K562 (cell line): ENCODE measurements around the gene GSTA4. TPM values are rescaled to one million over a fixed set of nuclear protein-coding genes. Genes with fewer than 3 reads are reported as not detected.

ENCODE experiments used
- ATAC-seq: fragments of 200-7000 bp; cut with Tn5 transposase; 3 replicates; pipeline ENCODE4 v1.9.1; 2020; ENCODE audit warnings: moderate library complexity
- BruUV-seq: library from RNA; stranded (reverse); fragments of 400-500 nt; replicated peaks from 2 replicates; lab custom pipeline; 2021; lab: Mats Ljungman, UMichigan
- CTCF ChIA-PET: fragments of 300-600 bp; formaldehyde crosslinking; extraction: SDS; loops from one replicate; lab custom pipeline; 2021; ENCODE audit warnings: low intra/inter-chr PET ratio; lab: Yijun Ruan, JAX
- POLR2A ChIA-PET: fragments of 300-600, 350-650 bp; sonication (Branson Sonifier 250); formaldehyde crosslinking; extraction: SDS; loops from one replicate; lab custom pipeline; 2021; ENCODE audit warnings: antibody characterized with exemption, inconsistent platforms; lab: Yijun Ruan, JAX
- DNase-seq, 4 experiments: peaks; one replicate each; pipeline versions ENCODE4 v3.0.0 to v3.0.0-alpha.2; 2011 to 2018; ENCODE audit warnings: low spot score in 3 of 4, mixed read lengths in 3 of 4; ENCODE audit errors: extremely low read depth in 1 of 4
- FAIRE-seq: peaks from 2 replicates; lab custom pipeline; 2011; peaks lifted over from hg19 to GRCh38; lab: Jason Lieb, UNC
- H2AFZ ChIP-seq: 2 replicates; pipeline ENCODE4 v1.6.0; 2011; ENCODE audit warnings: low read depth, low read length, control low read depth, inconsistent platforms
- H3K27ac ChIP-seq: fragments of 200-600 bp; 3 replicates; pipeline ENCODE4 v1.8.0; 2011; ENCODE audit warnings: low read depth, mild to moderate bottlenecking, control low read depth, inconsistent platforms, low read length, moderate library complexity, mixed read lengths; ENCODE audit errors: extremely low read depth
- H3K27me3 ChIP-seq, 2 experiments: fragments of 300-600 bp in 1 of 2; 2 replicates in 1 of 2; 3 replicates in 1 of 2; pipeline versions ENCODE4 v1.6.0 to v1.8.0; 2011; ENCODE audit warnings: inconsistent platforms in 2 of 2, low read length in 2 of 2, mild to moderate bottlenecking in 1 of 2, mixed read lengths in 1 of 2, moderate library complexity in 1 of 2; ENCODE audit not compliant: control insufficient read depth in 2 of 2, insufficient read depth in 2 of 2
- H3K36me3 ChIP-seq: fragments of 300-600 bp; 3 replicates; pipeline ENCODE4 v1.8.0; 2011; ENCODE audit warnings: mild to moderate bottlenecking, low read length, inconsistent platforms; ENCODE audit not compliant: control insufficient read depth, insufficient read depth
- H3K4me1 ChIP-seq, 2 experiments: fragments of 200-600 bp in 1 of 2; replicated peaks in 1 of 2; 2 replicates in 1 of 2; 3 replicates in 1 of 2; pipeline versions ENCODE4 v1.5.1 to v1.8.0; 2011; ENCODE audit warnings: inconsistent platforms in 2 of 2, low read length in 2 of 2, mild to moderate bottlenecking in 1 of 2, mixed read lengths in 1 of 2, moderate library complexity in 1 of 2; ENCODE audit not compliant: control insufficient read depth in 2 of 2, insufficient read depth in 2 of 2
- H3K4me2 ChIP-seq: 2 replicates; pipeline ENCODE4 v1.6.1; 2011; ENCODE audit warnings: low read length, control low read depth, inconsistent platforms, mixed read lengths; ENCODE audit not compliant: insufficient read depth
- H3K4me3 ChIP-seq: fragments of 200-600 bp; sonication (generic), shearing (Covaris generic); 2 replicates; pipeline ENCODE4 v1.5.1; 2016; ENCODE audit warnings: control low read depth, inconsistent platforms
- H3K79me2 ChIP-seq: fragments of 200-600 bp; 3 replicates; pipeline ENCODE4 v1.8.0; 2011; ENCODE audit warnings: low read length, inconsistent platforms; ENCODE audit not compliant: control insufficient read depth, insufficient read depth
- H3K9ac ChIP-seq, 2 experiments: 2 replicates each; pipeline versions ENCODE4 v1.6.0 to v1.6.1; 2011; ENCODE audit warnings: low read depth in 2 of 2, low read length in 2 of 2, control low read depth in 1 of 2, inconsistent platforms in 1 of 2, mild to moderate bottlenecking in 1 of 2, mixed read lengths in 1 of 2; ENCODE audit not compliant: insufficient read depth in 1 of 2
- H3K9me1 ChIP-seq: one replicate; pipeline ENCODE4 v1.6.0; 2011; ENCODE audit warnings: inconsistent platforms, mild to moderate bottlenecking, low read length, moderate library complexity; ENCODE audit not compliant: control insufficient read depth, insufficient read depth
- H3K9me3 ChIP-seq: replicated peaks from 2 replicates; pipeline ENCODE4 v1.5.1; 2011; ENCODE audit warnings: low read depth, low read length, inconsistent platforms; ENCODE audit not compliant: control insufficient read depth, insufficient read depth
- H4K20me1 ChIP-seq: replicated peaks from 2 replicates; pipeline ENCODE4 v1.6.1; 2011; ENCODE audit warnings: low read length, inconsistent platforms, mixed read lengths; ENCODE audit not compliant: control insufficient read depth, insufficient read depth
- BACH1 ChIP-seq: fragments of 200-800 bp; sonication (Bioruptor generic); IDR thresholded peaks from 2 replicates; pipeline ENCODE4 v1.6.1; 2016; ENCODE audit warnings: missing genetic modification characterization, missing compliant biosample characterization
- CSDE1 ChIP-seq, 2 experiments: fragments of 450-650 bp; IDR thresholded peaks; 2 replicates each; pipeline ENCODE4 v1.6.1; 2016; ENCODE audit warnings: mild to moderate bottlenecking in 1 of 2
- E2F6 ChIP-seq, 2 experiments: IDR thresholded peaks; 2 replicates each; pipeline ENCODE4 v1.6.1; 2011; ENCODE audit warnings: borderline replicate concordance in 1 of 2, control low read depth in 1 of 2, low read depth in 1 of 2, low read length in 1 of 2, mild to moderate bottlenecking in 1 of 2, mixed read lengths in 1 of 2, moderate library complexity in 1 of 2; ENCODE audit not compliant: insufficient read depth in 1 of 2, insufficient read length in 1 of 2, poor library complexity in 1 of 2, severe bottlenecking in 1 of 2; ENCODE audit errors: extremely low read depth in 1 of 2
- ESRRB ChIP-seq: fragments of 250-450 bp; sonication (Bioruptor Pico); IDR thresholded peaks from 2 replicates; pipeline ENCODE4 v1.5.0; 2020; ENCODE audit warnings: mild to moderate bottlenecking, moderate library complexity, borderline replicate concordance
- GABPA ChIP-seq: fragments of 200-800 bp; sonication (Bioruptor generic); conservative IDR thresholded peaks from 2 replicates; pipeline ENCODE4 v1.6.1; 2016; ENCODE audit warnings: low read depth, missing genetic modification characterization, missing compliant biosample characterization
- GTF2E2 ChIP-seq: fragments of 200-800 bp; sonication (Bioruptor generic); IDR thresholded peaks from 2 replicates; pipeline ENCODE4 v1.6.1; 2016; ENCODE audit warnings: missing genetic modification characterization, missing compliant biosample characterization
- HMG20B ChIP-seq: fragments of 250-450 bp; sonication (Bioruptor Pico); IDR thresholded peaks from 2 replicates; pipeline ENCODE4 v1.5.0; 2021; ENCODE audit warnings: mild to moderate bottlenecking
- KLF10 ChIP-seq: fragments of 250-450 bp; sonication (Bioruptor Pico); IDR thresholded peaks from 2 replicates; pipeline ENCODE4 v1.6.1; 2021; ENCODE audit warnings: matching md5 sums
- MAZ ChIP-seq, 2 experiments: fragments of 450-650 bp in 1 of 2; sonication (generic) in 1 of 2; formaldehyde crosslinking; IDR thresholded peaks in 1 of 2; conservative IDR thresholded peaks in 1 of 2; 2 replicates each; pipeline versions ENCODE4 v1.4.0 to v1.5.0; 2020; ENCODE audit warnings: mild to moderate bottlenecking in 1 of 2, missing genetic modification reagents in 1 of 2
- SIN3B ChIP-seq: fragments of 450-650 bp; IDR thresholded peaks from 2 replicates; pipeline ENCODE4 v1.6.1; 2017; ENCODE audit warnings: low read depth, mild to moderate bottlenecking, moderate library complexity
- SMARCE1 ChIP-seq: fragments of 450-650 bp; IDR thresholded peaks from 2 replicates; pipeline ENCODE4 v1.7.1; 2016; ENCODE audit warnings: mild to moderate bottlenecking
- ZBTB26 ChIP-seq: fragments of 450-650 bp; formaldehyde crosslinking; IDR thresholded peaks from 2 replicates; pipeline ENCODE4 v1.4.0; 2022; ENCODE audit warnings: missing genetic modification characterization
- WGBS: fragments of 100-300 bp; shearing (Covaris generic); methylation state at CpG from one replicate; pipeline ENCODE4 v1.1.6; 2016; ENCODE audit warnings: low coverage, mixed read lengths; ENCODE audit not compliant: insufficient coverage; ENCODE audit errors: missing lambda C conversion rate; 5-methylcytosine and 5-hydroxymethylcytosine counted together
- in situ Hi-C: fragments of 300-500 bp; cut with MboI; formaldehyde crosslinking; loops from 4 replicates; pipeline ENCODE4 v1.15.0; 2018; ENCODE audit warnings: inconsistent platforms, mixed read lengths
- intact Hi-C: fragments of 100-400 bp; cut with micrococcal nuclease; formaldehyde crosslinking; loops from 2 replicates; pipeline ENCODE4 v1.14.2; 2022
- polyA plus RNA-seq, 8 experiments: library from polyadenylated mRNA; depleted of rRNA in 4 of 8; stranded (reverse) in 5 of 8; unstranded in 3 of 8; fragments of >200 nt; fragmentation: Nextera tagmentation in 2 of 8; fragmentation: Illumina TruSeq in 1 of 8; extraction: Ambion mirVana in 2 of 8; extraction: Trizol in 1 of 8; gene quantifications; 2 replicates each; pipeline versions ENCODE4 v1.2.1 to v1.2.3, GENCODE V29; 2011 to 2014; ENCODE audit warnings: inconsistent platforms in 1 of 8, missing spikeins in 1 of 8
- total RNA-seq, 7 experiments: library from RNA; depleted of rRNA in 6 of 7; stranded (reverse); fragments of >200 nt in 6 of 7; fragmentation: Illumina TruSeq in 2 of 7; extraction: Trizol in 2 of 7; gene quantifications; 2 replicates each; pipeline versions ENCODE4 v1.2.1 to v1.2.3, GENCODE V29; 2011 to 2021; ENCODE audit warnings: low replicate concordance in 1 of 7
- TF ChIP-seq, protein P1 (sequence below): fragments of 450-650 bp; formaldehyde crosslinking; IDR thresholded peaks from 2 replicates; pipeline ENCODE4 v1.4.0; 2020; ENCODE audit warnings: mild to moderate bottlenecking

GSTA4 gene
- total and polyA plus RNA-seq, 9 of the 15 experiments (the other 6 are each of a cell fraction or from before 2014, with no cell fraction given): 0.89 to 4.0 (median 2.0) TPM

GRCh38 chr6:52995913-52996645 lies 995 bp upstream of the GSTA4 start:
- ChIA-PET CTCF (no interaction called here), POLR2A (interaction anchor here (0.7 to 1.8 kb wide), 3 partner anchors 29 to 206 kb away, joined by 3 to 7 read pairs (median 3); no protein-coding TSS in a partner anchor)
- H3K79me2 ChIP-seq: no peaks in the 10 kb centered on the region
- peak in 1 of 4 experiments; percentile 79 for DNase-seq
- no peaks in the 10 kb centered on the region for H3K9me1 ChIP-seq
- H3K9ac ChIP-seq: peak overlapping the region in 1 of 2 experiments; percentile 70; a peak in 1 of 4 replicates
- H2AFZ ChIP-seq: peak overlapping the region; percentile 61
- intact Hi-C loops: loop anchor here (5.0 to 10.0 kb wide), 3 partner anchors 114 to 579 kb away; no protein-coding TSS in a partner anchor
- peaks cover 0 to 10% of the 10 kb centered on the region in 2 experiments; a peak in 3 of 5 replicates for H3K4me1 ChIP-seq
- no TSS peak for BruUV-seq
- WGBS: 3% methylated on average over 21 of the region's 21 CpGs
- no peaks in the 10 kb centered on the region for H3K27me3 ChIP-seq
- in situ Hi-C loops: no loop called here
- H3K4me3 ChIP-seq: peak overlapping the region; percentile 28; the same call in 1 of the 2 replicates
- no peaks in the 10 kb centered on the region for H4K20me1 ChIP-seq
- H3K36me3 ChIP-seq: no peaks in the 10 kb centered on the region
- FAIRE-seq: no peak
- H3K9me3 ChIP-seq: no peaks in the 10 kb centered on the region
- no peak overlapping the region for H3K27ac ChIP-seq
- ATAC-seq: no peak
- H3K4me2 ChIP-seq: peak overlapping the region; percentile 72
- TF ChIP-seq CSDE1 (IDR thresholded peaks at IDR 0.05) (peak in 1 of 2 experiments; percentile 4; a peak in 2 of 4 replicates), GABPA (peak; percentile 2; the same call in 1 of the 2 replicates), HMG20B (CRISPR knock-in tag) (0 out of 2 replicates have a peak, but pooled peaks have one; percentile 48), GTF2E2 (tag) (no peak; the same call in 1 of the 2 replicates), KLF10 (CRISPR knock-in tag) (0 out of 2 replicates have a peak, but pooled peaks have one; percentile 79), E2F6 (IDR thresholded peaks at IDR 0.05; ENCODE audit: borderline replicate concordance in 1 of 2, extremely low read depth in 1 of 2, insufficient read depth in 1 of 2, insufficient read length in 1 of 2, low read depth in 1 of 2, low read length in 1 of 2, poor library complexity in 1 of 2, severe bottlenecking in 1 of 2) (peak; percentile 14 to 28), SIN3B (no peak), ESRRB (peak; percentile 91; the same call in 1 of the 2 replicates), SMARCE1 (no peak), MAZ (CRISPR knock-in tag; conservative IDR thresholded peaks at IDR 0.05 in 1 of 2, IDR thresholded peaks at IDR 0.05 in 1 of 2) (0 out of 4 replicates have a peak, but pooled peaks of 1 of the 2 experiments have one; percentile 7), ZBTB26 (CRISPR knock-in tag) (peak; percentile 98; the same call in 1 of the 2 replicates), BACH1 (tag) (no peak)
- TF ChIP-seq, protein P1, sequence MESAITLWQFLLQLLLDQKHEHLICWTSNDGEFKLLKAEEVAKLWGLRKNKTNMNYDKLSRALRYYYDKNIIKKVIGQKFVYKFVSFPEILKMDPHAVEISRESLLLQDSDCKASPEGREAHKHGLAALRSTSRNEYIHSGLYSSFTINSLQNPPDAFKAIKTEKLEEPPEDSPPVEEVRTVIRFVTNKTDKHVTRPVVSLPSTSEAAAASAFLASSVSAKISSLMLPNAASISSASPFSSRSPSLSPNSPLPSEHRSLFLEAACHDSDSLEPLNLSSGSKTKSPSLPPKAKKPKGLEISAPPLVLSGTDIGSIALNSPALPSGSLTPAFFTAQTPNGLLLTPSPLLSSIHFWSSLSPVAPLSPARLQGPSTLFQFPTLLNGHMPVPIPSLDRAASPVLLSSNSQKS (CRISPR knock-in tag): 0 out of 2 replicates have a peak, but pooled peaks have one; percentile 17
